ENCODE results near the gene ACTG1.
A peak's percentile ranks its signal among the peaks of the same experiment; 100 is the strongest.
"Not testable (repeated sequence)": the region's sequence is repeated elsewhere in the genome, so short reads cannot be mapped to it uniquely, and the experiment has no call there.

ACTG1 gene

DNA sequence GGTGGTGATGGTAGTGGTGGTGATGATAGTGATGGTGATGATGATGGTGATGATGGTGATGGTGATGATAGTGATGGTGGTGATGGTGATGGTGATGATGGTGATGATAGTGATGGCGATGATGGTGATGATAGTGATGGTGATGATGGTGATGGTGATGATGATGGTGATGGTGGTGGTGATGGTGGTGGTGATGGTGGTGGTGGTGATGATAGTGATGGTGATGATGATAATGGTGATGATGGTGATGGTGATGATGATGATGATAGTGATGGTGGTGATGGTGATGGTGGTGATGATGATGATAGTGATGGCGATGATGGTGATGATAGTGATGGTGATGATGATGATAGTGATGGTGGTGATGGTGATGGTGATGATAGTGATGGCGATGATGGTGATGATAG, 19.4 kb upstream of the ACTG1 start:
- not testable (repeated sequence) for DNase-seq

DNA sequence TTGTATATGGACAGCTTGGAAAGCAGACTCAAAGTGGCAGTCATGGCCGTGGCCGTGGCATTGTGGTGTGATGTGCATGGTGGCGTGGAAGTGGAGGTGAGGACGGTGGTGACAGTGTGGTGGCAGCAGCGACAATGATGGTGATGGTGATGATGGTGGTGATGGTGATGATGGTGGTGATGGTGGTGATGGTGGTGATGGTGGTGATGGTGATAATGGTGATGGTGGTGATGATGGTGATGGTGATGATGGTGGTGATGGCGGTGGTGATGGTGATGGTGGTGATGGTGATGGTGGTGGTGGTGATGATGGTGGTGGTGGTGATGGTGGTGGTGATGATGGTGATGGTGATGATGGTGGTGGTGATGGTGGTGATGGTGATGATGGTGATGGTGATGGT, 18.4 kb upstream of the ACTG1 start:
- DNase-seq, result not testable (repeated sequence)

DNA sequence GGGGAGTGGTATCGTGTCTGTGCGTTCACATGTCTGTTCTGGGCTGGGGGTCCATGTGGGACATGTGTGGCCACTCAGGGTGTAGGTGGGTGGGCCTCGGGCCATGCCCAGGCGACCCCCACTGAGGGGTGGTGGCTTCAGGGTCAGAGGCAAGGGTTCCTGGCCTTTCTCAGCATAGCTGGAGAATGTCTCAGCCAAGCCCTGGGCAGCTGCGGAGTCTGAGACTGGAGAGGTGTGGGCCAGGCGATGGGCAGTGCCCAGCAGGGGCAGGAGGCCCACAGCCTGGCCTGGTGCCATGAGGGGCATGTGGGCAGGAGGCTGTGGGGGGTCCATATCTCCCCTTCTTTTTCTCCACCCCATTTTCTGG, 16.8 kb upstream of the ACTG1 start:
- DNase-seq, result no peak

DNA sequence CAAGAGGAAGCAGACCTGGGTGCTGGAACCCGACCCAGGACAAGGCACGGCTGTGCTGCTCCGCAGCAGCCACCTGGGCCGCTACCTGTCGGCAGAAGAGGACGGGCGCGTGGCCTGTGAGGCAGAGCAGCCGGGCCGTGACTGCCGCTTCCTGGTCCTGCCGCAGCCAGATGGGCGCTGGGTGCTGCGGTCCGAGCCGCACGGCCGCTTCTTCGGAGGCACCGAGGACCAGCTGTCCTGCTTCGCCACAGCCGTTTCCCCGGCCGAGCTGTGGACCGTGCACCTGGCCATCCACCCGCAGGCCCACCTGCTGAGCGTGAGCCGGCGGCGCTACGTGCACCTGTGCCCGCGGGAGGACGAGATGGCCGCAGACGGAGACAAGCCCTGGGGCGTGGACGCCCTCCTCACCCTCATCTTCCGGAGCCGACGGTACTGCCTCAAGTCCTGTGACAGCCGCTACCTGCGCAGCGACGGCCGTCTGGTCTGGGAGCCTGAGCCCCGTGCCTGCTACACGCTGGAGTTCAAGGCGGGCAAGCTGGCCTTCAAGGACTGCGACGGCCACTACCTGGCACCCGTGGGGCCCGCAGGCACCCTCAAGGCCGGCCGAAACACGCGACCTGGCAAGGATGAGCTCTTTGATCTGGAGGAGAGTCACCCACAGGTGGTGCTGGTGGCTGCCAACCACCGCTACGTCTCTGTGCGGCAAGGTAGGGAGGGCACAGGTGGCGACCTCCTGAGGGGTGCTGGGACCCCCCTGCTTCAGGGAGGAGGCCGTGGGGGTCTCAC, 16.2 kb upstream of the ACTG1 start:
- DNase-seq, result no peak

DNA sequence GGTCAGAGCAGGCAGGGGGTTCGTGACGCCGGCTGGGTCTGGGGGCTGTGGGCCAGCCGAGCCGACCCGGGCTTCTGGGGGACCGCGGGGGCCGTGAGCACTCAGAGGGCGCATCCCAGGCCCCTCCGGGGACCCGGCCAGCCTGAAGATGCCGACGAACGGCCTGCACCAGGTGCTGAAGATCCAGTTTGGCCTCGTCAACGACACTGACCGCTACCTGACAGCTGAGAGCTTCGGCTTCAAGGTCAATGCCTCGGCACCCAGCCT, 15.7 kb upstream of the ACTG1 start:
- DNase-seq, result no peak

DNA sequence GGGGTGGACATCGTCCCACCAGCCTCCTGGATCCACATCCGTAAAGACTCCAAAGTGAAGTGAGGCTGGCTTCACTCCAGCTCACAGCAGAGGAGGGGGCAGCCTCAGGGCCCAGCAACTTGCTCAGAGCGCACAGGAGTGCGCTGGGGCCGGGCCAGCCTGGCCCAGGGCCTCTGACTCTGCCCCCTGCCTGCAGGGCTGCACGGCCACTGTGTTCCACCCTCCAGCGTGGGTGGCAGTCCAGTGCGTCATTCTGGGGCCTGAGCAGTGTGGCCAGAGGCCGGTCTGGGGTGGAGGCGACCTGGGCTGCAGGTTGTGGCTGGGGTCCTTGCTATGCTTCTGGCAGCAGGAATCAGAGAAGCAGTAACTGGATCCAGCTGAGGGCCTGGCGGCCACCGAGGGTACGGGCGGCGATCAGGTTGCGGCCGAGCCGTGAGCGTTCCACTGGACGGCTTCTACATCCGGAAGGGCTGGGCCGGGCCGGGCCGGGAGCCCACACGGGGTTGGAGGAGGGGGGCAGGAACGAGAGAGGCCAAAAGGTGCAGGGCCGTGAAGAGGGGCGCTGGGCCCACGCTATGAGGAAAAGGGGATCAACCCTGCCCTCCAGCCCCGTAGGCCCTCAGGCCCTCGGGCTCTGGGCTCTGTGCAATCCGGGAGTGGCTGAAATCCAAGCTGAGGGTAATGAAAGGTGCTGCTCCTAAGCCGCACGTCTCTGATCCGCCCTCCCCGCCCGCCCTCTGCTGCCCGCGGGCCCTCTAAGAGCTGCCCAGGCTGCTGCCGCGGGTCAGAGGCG, 15.2 kb upstream of the ACTG1 start, which contains the start of gene FSCN2:
Gene FSCN2 (plus strand): TSS at position 787 of the 793 bp plus-strand sequence. CDS start 155 bp downstream, outside the sequence.
- DNase-seq, result no peak

DNA sequence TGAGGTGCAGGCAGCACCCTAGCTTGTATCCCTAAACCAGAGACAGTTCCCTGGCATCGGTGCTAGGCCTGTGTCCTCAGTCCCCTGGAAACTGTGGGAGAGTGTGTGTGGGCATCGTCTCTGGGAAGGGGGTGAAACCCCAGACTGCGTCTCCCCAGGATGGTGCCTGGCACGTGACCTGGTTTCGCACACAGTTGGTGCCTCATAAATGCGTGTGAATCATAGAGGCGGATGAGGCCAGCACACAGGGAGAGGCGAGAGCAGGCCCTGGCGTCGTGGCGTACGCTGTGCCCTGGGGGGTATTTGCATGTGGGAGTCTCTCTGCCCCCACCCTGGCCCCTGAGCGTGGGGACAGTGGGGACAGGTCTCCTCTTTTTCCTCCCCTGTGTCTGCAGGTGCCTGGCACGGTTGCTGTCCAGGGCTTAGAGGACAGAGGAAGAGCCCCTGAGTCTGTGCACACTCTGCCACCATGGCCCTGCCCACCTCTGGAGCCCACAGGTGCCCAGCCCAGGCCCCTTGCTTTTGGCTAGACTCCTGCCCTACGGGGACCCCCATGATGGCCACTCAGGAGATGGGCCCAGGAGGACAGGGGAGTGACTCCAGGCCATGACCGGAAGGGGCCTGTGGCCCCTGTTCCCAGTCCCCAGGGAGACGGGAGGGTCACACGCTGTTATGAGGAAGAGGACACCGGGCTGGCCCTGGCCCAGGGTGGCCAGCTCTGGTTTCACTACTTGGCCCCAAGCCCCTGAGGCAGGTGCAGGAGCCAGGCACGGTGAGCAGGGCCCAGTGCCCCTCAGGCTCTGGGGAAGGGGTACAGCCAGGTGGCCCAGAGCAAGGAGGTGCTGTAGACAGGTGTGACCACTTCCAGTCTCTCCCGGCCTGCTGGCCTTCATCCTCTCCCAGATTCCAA, 14.3 kb upstream of the ACTG1 start:
- DNase-seq, result no peak

DNA sequence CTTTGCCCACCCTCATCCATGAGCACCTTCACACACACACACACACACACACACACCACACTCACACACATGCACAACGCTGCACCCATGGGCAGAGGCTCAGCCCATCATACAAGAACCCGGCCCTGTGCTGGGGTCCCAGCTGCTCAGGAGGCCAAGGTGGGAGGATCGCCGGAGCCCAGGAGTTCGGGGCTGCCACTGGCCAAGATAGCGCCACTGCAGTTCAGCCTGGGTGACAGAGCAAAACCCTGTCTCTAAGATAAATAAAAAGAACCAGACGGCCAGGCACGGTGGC, 12.2 kb upstream of the ACTG1 start:
- no peak for DNase-seq

DNA sequence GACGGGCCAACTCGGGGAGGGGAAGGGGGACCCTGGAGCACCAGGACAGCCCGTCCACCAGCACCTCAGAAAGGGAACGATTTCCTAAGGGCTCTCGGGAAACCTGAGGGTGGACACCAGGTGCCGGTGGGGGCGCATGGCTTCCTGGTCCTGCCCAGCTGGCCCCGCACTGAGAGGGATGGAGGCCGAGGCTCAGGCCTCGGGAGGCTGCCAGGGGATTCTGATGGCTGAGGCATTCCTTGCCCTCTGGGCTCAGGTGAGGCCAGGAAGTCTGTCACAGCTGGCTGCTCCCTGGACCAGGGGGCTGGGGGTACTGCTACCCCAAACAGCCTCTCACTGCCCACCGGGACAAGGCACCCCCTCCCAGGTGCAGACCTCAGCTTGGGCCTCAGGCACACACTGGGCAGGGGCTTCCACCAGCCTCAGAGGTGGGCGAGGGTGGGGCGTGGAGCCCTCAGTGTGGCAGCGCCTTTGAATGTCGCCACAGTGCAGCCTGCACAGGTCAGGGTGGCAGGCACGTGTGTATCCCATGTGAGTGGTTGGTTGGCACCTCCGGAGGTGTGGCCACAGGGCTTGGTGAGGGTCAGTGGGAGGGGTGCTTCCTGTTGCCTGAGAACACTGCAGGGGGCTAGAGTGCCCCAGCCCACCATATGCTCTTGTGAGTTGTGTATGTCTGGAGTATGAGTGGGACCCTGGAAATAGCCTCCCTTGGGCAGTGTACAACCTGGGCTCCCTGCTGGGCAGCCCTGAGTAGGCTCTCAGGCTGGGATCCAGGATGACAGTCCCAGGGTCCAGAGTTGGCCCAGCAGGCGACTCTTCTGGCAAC, 11.7 kb upstream of the ACTG1 start:
- no peak for DNase-seq

DNA sequence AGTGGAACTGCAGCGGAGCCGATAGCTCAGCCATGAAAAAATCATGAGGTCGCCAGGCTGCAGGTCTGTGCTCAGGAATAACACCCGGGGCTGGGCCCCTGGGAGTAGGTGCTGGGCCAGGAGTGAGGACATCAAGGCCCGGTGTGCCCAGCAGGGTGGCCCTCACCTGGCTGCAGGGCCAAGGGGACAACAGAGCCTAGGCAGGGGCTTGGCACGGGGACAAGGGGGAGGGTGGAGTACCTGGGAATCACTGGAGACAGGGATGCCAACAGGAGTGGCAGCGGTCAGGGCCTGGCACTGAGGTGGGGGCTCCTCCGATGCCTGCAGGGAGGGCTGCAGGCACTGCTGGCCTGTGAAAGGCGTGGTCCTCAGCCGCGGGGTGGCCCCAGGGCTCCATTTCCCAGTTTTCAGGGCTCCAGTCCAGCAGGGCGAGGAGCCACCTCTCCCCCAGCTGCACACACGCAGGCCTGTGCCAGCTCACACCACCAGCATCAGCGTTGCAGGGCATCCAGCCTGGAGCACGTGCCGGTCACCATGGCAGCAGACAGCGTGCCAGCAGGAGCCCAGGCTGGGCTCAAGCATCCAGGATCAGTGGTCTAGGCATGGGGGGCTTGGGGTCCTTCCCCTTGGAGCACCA, 10.9 kb upstream of the ACTG1 start:
- no peak for DNase-seq

DNA sequence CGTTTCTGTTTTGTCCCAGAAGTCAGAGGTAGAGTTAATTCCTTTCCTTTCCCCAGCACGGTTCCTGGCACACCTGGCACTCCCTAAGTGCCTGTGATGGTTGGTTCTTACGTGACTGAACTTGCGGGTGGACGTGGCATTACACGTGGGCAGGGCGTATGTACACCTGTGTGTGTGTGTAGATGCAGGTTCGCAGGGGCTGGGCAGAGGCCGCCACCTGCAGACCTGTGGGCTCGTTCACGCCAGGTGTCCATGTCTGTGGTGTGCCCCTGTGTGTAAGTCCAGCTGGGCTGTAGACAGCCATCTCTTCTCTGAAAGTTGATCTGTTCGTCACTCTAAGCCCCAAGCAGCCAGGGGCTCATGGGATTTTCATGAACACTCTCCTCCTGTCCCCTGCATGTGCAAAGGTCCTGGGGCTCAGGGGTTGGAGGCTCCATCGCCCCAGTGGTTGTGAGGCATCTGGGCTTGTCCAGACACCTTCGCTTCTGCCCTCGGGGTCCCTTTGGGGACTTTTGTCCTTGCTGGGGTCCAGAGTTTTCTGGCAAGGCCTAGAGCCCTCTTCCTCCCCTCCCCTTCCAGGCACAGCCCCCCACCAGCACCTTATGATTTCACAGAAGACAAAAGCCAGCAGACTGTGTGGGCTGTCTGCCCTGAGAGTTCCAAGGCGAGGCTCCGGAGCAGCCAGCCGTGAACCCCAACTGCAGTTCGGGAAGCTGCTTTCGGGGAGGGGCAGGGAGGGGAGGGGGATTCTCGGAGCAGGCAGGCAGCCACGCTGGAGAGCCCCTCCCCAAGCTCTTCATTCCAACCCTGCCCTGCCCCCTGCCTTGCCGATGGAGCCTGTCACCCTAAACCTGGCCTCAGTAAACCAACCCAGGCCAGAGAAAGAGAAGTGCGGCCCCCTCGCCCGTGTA, 10.1 kb upstream of the ACTG1 start:
- no peak for DNase-seq

DNA sequence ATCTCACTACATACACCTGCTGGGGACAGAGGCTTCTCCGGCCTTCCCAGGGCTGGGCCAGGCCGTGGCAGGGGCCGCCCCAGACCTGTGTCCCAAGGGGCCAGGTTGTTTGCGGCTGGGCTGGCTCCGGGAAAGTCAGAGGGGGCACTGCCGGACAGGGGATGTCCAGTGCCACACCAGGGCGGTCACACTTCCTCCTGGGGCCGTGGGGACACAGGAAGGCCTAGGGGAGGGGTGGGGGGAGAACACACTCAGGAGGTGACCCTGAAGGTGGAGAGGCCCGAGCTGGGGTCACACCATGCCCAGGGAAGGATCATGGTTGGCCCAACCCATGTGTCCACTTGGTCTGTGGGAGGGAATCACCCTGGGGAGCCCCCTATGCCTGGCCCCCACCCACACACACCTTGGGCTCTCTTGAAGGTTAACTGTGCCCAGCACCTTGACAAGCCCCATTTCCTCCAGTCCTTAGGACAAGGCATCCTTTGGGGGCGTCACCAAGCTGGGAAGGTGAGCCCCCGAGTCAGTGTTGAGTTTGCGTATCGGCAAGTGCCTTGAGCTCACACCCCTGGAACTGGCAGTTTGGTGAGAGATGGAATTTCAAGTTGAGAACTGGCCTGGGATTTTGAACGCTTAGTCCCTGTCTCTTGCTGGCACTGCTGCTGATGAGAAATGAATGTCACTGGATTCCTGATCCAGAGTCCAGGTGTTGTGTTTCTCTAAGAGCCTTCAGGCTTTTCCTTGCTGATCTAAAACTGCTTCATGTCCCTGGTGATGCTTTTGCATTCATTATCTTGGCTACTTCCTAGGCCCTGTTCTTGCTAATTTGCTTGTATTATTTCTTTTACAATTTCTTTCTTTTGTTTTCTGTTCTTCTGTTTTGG, 7.7 kb upstream of the ACTG1 start:
- DNase-seq, result no peak

DNA sequence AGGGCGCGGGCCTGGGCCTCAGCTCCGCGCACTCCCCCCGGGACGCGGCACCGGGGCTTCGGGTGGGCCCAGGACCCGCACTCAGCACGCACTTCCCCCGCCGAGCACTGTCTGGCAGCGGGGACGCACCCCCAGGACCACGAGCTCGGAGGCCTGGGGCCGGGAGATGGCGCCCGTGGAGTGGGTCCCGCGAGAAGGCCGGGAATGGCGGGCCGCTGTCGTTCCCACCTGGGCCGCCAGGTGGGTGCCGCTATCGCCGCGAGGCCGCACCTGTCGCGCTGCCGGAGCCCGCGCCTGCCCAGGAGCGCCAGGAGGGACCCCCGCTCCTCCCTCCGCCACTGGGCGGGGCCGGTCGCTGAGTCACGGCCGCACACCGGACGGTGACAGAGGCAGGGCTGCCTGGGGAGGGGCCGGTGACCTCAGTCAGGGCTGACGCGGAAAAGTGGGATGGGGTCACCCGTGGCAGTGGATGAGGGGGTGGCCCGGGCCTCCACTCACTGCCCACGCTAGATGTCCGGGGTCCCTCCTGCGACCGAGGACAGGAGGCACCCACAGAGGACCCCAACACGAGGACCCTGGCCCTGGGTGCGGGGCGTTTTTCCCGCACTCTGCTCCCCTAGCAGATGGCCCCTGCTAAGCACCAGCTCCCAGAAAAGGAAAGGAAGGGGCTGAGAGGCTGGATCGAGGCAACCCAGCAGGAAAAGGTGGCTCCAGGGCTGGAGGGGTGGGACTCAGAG, 6.9 kb upstream of the ACTG1 start:
- peak; percentile 67 to 71 for DNase-seq

DNA sequence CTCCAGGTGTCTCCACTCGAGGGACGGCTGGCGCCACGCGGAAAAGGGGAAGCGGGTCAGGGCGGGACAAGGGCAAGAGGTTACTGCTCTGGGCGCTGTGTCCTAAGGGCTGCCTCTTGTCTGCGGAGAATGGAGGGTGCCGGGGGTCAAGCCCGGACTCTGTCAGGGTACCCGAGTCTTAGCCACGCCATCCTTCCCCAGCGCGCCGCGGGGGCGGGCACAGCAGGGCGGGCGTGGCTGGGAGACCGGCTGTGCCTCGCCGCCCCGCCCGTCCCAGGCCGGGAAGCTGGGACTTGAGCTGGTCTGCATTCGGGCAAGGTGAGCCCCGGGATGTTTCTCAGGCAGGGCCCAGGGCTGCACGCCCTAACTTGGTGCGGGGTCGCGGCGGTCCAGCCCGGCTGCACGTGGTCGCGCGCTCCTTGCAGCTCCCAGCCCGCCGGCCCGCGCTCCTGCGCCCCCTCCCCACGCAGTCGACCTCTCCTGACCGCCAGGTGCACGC, 6.2 kb upstream of the ACTG1 start:
- no peak for DNase-seq

DNA sequence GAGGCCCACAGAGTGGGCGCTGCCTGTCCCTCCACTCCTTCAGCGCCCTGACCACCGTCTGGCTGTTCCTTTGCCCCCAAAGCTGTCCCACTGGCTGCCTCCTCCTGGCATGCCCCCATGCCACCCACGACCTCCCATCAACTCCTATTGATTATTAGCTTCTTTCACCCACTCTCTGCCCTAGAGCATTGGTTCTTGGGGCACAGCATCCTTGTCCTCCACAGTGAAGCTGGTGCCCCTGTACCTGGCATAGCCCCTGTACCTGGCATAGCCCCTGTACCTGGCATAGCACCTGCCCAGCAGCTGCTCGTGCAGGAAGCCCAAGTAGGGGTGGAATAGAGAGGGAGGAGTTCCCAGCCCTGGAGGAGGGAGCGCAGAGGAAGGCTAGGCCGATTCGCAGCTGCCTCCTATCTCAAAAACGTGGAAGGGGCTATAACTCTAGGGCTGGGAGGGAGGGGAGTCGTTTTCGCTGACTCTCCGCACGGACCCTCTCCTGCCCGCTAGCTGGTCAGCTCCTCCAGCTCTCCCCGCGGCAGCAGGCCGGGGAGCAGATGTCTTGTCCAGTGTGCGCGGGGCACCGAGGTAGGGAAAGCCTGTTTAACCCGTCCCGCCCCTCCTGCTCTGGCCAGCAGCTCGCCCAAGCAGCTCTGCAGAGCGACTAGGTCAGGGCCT, 5.7 kb upstream of the ACTG1 start:
- DNase-seq, result no peak

DNA sequence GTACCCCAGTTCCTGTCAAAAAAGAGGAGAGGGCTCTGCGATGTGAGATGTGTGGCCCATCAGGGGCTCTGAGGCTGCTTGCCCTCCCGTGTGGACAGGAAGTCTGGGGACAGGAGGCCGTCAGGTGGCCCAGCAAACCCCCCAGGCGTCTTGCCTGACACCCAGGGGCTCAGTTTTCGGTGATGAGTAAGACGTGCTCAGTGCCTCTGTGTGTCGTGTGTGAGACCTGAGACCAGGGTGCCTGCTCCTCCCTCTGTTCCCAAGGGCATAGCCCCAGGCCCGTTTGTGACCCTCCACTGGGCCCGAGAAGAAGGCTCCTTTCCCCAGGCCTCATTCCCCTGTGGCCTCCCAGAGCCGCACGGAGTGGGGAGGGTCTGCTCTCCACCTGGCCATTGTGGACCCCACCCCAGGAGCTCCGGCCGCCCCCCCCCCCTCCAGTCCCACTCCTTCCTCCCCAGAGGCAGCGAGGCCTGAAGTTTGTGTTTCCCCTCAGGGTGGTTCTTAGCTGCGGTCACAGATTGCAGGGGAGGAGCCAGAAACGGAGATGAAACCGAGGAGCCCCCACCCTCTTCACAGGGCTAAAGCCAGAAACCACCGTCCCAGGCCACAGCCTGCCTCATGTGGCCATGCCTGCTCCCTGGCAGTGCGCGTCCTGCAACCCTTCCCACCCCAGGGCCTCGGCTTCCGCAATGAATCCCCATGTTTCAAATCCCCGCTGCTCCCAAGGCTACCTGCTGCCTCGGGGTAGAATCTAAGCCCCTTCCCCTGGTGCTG, 4.9 kb upstream of the ACTG1 start:
- no peak for DNase-seq

DNA sequence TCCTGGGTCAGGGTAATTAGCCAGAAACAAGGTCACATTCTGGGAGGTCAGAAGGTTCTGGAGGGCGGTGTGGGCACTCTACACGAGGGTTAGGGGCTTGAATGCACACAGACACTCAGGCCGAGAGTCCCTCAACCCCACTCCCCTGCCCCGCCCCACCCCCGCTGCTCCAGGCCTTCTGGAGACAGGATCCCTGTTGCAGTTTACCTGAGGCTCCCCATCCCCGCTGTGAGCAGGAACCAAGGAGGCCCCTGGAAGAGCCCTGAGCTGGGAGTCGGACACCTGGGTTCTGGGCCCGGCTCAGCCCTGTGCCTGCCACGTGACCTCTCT, 4.4 kb upstream of the ACTG1 start:
- no peak for DNase-seq

DNA sequence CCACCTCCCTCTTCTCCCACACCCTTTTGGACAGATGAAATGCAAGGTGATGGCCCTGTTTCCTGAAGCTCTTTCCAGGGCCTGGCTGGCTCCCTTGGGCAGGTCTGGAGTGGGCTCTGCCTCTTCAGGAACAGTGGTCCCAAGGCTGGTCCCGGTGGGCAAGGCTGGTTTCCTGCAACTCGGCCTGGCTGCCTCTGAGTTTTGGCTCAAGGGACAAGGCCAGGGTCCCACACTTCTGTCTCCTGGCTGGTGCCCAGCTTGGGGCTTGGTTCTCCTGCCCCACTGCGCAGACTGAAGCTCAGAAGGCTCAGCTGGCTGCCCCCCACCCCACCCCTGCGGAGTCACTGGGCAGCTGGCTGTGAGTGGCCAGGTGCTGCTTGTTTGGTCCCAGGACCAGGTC, 3.8 kb upstream of the ACTG1 start:
- no peak for DNase-seq

All from activated CD4-positive, alpha-beta T cell treated with anti-CD3 and anti-CD28 coated beads for 4 hours (primary cell).